Jurkat, Clone E6-1 (cell line): Measurements from ENCODE around the gene KRT81.

Experiments
- DNase-seq: peaks from one replicate; pipeline ENCODE4 v3.0.0-alpha.2; 2011; ENCODE audit warnings: low read depth, low spot score
- H3K4me3 ChIP-seq: 2 replicates; pipeline ENCODE4 v1.5.1; 2011; ENCODE audit warnings: mild to moderate bottlenecking, low read length, control low read depth, moderate library complexity

KRT81 gene

DNA sequence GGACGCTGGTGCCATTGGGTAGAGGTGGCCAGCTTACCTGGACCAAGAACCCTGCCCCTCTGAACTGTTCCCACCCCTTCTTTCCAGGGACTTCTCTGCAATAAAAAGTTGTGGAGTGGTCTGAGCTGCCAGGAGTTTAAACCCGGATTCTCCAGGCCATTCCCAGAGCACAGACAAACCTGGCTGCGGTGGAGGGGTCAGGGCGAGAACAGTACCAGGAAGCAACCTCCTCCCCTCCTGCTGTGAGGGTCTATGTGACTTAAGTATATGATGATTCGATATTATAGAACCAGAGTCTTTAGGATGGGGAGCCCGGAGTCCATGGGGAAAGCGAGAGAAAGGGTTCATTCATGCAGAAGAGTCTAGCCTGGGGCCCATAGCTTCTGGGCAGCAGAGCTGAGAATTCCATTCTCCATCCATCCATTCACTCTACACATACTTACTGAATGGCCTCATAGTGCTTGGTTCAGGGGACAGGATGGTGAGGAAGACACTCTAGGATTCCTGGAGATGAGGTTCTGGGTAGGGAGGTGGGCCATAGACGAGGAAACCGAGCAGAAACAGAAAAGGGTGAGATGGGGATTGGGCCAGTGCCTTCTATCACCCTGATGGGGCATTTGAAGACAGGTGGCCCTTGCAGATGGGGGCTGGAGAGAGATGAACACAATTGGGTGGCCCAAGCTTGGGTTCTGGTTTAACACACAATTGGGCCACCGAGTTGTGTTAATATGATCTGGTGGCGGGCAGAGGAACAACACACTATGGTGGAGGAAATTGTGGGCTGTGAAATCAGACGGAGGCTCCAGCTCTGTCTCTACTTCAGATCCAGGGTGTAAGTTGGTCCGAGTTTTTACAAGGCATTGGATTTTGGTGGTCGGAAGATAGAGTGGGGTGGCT is 11.7 kb downstream of the KRT81 start:
- no peak for DNase-seq
- no peak overlapping the region for H3K4me3 ChIP-seq

DNA sequence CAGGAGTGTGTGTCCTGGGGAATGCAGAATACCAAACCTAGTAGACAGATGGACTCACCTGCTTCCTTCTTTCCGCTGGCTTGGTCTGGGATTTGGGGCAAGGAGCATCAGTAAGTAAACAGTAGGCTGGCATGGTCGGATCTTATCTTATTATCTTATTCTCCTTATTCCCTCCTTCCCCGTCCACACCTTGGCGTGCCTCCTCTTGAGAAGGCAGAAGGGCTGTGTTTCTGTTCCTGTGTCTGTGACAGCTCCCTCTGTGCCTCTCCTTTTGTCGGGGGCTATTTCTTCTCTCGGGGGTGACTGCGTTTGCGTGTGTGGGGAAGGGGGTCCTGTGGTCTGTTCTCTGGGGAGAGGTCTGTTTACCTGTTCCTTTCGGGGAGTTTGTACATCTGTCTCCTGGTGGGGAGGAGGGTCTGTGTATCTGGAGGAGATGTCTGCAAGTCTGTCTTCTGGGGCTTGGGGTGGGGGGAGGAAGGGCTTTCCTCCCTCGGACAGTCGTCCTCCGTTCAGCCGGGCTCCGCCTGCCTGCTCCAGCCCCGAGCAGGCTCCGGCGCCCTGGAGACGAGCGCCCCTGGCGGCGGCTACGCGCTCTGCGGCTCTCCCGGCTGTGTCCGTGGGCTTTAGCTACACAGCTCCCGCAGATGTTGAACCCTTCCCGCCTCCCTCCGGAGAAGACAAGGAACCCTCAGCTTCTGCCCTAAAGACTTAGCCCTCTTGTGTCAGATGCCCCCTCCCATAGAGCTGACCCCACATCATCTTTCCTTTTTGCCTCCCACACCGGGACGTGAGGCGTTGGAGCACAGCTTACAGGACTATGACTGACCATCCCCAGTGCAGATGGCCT is 12.5 kb downstream of the KRT81 start:
- no peak for DNase-seq
- H3K4me3 ChIP-seq: peak overlapping the region; percentile 16; the same call in 1 of the 2 replicates

DNA sequence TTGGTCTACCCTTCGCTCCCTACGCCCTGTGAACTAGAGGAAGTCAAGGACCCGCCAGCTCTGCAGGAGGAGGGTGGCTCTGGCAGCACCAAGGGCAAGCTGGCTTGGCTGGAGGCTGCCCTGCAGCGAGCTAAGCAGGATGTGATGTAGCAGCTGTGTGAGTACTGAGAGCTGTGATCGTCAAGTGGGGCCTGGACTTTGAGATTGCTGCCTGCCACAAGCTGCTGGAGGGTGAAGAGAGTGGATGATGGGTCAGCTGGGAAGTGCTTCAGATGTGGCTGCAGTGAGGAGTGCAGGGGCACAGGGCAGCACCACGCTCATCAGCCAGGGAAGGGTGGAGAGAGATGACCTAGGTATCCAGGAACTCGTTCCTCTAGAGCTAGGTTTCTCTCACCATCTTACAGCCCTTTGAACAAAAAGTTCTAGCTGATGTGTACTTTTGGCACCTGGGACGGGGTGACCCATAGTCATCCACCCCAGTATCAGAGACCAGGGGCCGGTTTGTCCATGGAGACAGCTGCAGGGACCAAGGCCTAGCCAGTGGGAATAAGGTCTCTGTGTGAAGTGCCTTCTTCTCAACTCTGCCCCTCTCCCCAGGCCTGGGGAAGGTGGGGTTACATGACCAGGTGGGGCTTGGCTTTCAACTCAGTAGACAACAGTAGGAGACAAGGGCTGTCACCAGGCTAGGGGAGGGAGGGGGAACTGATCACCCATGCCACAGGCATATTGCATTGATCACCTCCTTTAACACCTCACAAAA is 13.7 kb downstream of the KRT81 start:
- no peak for DNase-seq
- H3K4me3 ChIP-seq: no peak overlapping the region

DNA sequence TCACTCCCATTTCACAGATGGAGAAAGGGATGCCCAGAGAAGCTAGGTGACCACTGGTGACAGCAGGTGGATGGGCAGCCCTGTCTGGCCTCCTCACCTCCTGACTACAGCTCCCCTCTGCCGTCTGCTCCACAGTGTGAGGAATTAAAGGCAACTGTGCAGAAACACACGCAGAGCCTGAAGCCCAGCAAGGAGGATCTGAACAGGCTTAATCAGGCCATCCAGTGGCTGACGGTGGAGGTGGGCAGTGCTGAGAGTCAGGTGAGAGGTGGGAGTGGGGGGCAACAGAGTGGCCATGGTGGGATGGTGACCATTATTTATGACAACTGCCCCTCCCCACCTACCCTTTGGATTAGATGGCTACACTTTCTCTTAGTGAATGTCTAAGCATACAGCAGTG is 15.6 kb downstream of the KRT81 start:
- DNase-seq: no peak

DNA sequence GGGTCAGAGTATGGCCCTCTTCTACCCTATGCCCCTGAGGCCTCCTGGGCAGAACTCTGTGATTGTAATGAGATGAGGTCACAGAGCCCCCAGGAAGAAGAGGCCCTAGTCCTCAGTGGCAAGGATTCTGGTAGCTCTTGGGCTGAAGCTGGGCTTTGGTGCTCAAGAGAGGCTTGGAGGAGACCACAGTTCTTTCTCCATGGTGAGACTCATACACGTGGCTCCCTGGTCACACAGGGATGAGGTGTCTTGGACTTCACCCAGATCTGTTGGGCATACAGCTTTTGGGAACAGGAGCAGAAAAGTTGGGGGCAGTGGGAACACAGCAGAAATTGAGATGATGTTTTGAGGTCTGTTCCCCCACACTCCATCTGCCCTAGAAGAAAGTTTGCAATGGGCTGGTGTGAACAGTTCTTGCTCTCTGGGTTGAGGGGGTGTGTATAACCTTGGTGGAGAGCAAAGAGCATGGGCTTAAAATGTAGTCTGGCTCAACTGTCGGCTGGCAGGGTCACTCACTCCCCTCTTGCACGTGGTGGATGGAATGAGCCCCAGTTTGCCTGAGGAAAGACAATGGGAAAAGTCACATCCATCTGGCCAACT is 16.7 kb downstream of the KRT81 start, which contains the start of gene KRT86:
Gene KRT86 (plus strand): TSS at position 125 of the 600 bp plus-strand sequence. CDS start 27,272 bp downstream, outside the sequence.
- DNase-seq: no peak
- H3K4me3 ChIP-seq: no peak within 1 kb of the TSS

More for the DNA sequence above, 15.6 kb downstream of the KRT81 start:
- no peak overlapping the region for H3K4me3 ChIP-seq

DNA sequence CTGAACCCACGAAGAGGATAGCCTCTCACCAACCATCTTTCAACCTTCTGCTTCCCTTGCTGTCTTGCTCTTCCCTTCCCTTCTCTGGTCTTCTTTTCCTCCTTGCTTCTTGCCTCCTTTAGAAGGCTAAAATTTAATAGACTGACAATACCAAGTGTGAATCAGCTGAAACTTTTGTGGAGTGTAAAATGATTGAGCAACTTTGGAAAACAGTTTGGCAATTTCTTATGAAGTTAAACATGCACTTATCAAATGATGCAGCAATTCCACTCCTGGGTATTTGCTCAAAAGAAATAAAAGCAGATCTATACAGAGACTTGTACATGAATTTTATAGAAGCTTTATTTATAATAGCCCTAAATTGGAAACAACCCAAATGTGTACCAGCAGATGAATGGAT is 20.2 kb downstream of the KRT81 start:
- H3K4me3 ChIP-seq: no peak overlapping the region
- DNase-seq: no peak

DNA sequence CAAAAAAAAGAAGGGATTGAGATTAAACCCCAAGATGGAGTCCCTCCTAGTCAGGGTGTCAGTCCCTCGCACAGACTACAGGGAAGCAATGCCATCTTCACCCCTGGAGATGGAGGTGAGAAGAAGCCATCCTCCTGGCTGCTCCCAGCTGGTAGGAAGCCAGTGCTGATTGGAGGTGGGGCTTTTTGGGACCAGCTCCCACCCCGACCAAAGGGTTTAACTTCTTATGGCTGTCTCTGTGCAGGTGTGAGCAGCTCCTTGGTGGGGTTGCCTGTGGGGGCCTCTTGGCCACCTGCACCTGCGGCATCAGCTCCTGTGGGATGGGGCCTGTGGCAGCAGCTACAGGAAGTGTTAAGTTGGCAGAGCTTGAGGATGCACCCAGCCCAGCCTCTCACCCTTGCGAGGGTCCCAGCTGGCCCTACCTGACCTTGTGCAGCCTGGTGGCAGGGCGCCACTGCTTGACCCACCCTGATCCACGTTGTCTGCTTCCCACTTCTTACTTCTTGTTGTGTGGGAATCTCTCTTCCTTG is 20.7 kb downstream of the KRT81 start:
- no peak overlapping the region for H3K4me3 ChIP-seq
- DNase-seq: no peak

DNA sequence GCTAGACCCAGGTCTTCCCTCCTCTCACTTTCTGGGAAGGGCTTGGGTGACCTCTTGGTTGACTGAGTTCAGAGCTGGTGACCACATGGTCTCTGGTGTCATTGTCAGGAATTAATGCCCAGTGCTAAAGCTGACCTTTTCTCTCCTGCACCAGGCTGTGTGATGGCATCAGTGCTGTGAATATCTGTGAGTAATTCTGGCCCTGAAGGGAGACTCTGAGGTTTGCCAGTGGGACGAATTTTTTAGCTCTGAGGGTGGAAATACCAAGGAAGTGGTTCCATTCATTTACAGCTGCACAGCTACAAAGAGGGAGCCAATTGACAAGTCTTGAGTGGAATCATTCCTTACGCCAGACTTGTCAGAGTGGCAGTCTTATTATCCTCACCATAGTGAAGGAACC is 23.1 kb downstream of the KRT81 start:
- no peak for DNase-seq
- no peak overlapping the region for H3K4me3 ChIP-seq

DNA sequence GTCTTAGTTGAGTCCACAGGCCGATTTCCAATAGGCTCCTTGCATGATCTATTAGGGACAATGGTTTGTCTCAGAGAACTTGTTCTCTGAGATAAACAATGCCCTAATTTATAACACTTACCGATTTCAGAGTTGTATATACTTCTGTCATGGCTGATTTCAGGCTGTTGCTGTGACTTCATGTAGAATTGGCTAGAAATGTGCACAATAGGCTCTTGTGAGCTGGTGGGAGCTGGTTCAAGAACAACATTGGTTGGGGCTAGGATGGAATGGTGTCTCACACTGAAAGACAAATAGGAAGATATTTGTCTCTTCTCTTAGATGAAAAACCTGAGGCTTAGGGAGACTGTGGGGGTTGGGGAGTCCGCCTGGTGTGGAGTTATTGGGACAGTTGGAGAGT is 23.6 kb downstream of the KRT81 start:
- DNase-seq: no peak
- no peak overlapping the region for H3K4me3 ChIP-seq

DNA sequence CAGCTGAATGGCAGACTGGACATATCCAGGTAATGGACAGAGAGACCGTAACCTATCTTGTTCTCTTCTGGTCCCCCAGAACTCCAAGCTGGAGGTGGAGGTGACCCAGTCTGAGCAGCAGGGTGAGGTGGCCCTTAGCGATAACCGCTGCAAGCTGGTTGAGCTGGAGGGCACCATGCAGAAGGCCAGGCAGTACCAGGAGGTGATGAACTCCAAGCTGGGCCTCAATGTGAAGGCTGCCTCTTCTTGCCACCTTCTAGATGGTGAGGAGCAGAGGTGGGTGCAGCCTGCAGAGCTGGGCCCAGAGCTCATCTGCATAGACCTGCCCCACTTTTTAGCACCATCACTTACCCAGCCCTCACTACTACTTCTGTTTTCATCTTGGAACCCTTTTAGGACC is 24.1 kb downstream of the KRT81 start:
- no peak for DNase-seq
- no peak overlapping the region for H3K4me3 ChIP-seq

DNA sequence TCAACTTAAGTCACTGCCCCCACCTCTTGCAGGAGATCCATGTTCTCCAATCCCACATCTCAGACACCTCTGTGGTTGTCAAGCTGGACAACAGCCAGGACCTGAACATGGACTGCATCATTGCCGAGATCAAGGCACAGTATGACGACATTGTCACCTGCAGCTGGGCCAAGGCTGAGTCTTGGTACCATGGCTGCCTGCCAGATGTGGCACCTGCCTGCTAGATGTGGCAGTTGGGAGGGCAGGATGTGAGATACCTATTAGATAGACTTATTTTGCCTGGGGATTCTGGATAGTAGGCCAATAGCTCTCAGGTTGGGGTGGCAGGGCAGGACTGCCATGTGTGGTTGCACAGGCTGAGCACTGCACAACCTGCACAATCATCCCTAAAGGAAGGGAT is 24.8 kb downstream of the KRT81 start:
- no peak for DNase-seq

DNA sequence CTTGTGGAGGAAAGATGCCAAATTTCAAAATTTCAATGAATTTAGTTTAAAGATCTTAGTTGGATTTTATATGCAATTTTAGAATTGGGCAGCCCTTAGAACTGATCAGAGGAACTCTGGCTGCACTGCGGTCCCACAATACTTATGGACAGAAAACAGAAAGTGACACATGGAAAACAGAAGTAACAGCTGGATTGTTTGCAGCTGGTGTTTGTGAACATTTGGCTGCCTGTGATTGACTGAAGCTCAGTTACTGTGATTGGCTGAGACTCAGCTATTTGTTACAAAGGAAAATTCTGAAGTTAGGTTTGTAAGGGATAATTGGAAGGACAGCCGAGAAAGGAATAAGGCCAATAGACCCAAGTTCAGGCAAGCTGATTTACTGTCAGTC is 26.9 kb downstream of the KRT81 start:
- DNase-seq: no peak
- H3K4me3 ChIP-seq: no peak overlapping the region

More for the DNA sequence above, 24.8 kb downstream of the KRT81 start:
- no peak overlapping the region for H3K4me3 ChIP-seq

DNA sequence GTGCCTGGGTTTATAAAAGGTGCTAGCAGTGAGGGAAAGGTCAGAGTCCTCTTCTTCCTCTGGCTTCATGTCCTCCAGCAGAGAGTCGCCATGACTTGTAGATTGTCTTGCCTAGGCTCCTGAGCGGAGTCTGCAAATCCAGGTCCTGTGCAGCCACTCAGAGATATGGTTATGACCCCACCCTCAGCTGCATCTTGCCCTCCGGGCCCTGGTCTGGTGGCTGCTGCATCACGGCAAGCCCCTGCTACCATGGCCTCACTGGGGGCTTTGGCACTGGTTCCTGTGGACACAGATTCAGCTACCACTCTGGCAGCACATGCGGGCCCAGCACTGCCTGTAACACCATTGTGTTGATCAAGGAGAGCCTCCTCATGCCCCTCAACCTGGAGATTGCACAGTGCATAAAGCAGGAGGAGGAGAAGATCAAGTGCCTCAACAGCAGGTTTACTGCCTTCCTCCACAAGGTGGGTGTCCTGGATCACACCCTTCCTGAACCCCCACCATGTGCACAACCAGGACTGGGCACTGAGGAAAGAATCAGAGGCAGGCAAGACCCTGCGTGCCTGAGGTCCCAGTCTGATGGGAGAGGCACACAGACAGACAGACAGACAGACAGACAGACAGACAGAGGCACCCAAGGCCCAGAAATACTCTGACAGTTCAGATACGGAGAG is 27.4 kb downstream of the KRT81 start:
- no peak overlapping the region for H3K4me3 ChIP-seq
- no peak for DNase-seq

DNA sequence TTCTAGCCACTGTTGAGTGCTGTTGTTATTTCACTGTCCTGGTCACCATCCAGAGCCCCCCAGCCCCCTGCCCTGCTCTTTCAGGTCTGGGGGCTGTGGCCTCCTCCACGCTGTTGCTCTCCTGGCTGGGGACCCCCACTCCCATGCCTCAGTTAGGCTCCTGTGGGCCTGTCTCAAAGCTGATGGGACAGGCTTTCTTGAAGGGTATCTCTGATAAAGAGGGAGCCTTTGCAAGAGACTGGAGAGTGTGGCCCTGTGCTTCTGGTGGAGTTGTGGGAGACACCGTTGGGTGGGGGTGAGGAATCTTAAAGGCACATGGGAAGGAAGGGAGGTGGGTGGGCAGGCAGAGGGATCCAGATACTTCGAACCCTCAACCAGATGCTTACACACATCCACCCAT is 29.0 kb downstream of the KRT81 start:
- no peak for DNase-seq
- no peak overlapping the region for H3K4me3 ChIP-seq

DNA sequence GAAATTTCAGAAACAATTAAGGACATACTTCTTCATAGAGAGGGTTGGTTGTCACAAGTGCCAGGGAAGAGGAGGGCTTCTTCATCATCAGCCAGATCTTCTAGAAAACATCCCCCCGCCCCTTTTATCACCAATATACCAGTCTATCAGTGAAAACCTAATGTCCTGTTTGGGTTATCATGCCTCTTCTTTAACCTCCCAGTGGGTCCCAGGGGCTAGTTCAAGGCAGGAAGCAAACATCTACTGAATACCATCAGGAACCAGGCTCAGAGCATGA is 30.2 kb downstream of the KRT81 start:
- H3K4me3 ChIP-seq: no peak overlapping the region
- no peak for DNase-seq

DNA sequence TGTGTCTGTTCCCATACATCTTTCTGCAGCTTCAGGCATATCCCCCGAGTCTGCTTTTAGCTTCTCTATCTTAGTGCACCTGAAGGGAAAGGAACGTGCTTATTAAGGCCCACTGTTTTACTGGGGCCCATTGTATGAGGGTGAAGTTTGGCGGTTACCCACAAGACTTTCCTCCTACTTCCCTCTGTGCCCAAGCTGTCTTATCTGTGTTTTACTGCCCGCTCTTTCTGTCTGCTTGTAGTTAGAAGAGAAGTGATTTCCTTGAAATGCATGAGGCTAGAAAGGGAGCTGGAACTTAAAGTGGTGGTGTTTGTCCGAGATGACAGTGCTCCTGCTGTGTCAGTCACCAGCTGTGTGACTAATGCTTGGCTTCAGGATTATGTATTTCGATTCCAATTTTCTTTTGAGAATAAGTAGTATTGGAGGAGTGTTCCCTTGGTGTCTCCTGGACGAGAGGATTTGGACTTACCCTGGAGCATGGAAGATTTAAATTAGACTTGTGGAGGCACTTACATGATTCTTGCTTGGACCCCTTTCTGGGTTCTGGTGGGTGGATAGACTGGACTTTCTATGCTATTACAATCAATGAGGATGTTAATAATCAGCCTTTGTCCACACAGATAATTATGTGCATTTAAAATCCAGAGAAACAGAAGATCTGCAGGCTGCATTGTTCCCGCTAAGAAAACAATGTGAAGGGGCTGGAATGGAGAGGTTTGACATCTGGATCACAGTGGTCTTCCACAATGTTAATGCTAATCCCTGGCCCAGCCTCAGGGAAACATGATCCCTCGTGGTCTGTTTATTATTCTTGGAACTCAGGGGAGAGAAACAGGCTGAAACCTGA is 30.8 kb downstream of the KRT81 start:
- H3K4me3 ChIP-seq: no peak overlapping the region
- DNase-seq: peak; percentile 35

DNA sequence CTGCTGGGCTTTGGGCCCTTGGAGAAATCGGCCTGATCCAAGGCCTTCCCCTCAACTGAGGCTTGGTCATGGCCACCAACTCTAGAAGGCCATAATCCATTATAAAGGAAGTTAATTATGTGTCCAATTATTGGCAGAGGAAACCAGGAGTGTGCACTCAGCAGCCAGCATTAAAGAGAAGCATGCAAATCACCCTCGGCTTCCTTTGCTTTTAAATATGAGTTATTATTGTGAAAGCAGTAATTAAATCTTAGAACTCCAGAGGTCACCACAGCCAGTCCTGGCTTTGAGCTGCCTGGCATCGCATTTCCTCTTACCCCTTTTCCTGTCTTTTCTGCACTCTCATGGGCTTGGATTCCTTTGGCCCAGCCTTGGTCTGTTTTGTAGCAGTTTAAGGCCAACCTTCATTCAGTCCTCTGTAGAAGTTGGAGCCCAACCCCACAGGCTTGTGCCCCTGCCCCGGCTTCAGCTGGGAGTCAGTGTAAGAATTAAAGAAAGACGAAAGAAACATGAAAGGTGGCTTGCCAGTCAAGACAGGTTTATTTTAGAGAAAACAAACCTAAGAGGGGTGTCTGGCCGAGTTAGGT is 31.6 kb downstream of the KRT81 start:
- no peak overlapping the region for H3K4me3 ChIP-seq
- DNase-seq: no peak
